Measurements from ENCODE around the gene TPI1.

DNA sequence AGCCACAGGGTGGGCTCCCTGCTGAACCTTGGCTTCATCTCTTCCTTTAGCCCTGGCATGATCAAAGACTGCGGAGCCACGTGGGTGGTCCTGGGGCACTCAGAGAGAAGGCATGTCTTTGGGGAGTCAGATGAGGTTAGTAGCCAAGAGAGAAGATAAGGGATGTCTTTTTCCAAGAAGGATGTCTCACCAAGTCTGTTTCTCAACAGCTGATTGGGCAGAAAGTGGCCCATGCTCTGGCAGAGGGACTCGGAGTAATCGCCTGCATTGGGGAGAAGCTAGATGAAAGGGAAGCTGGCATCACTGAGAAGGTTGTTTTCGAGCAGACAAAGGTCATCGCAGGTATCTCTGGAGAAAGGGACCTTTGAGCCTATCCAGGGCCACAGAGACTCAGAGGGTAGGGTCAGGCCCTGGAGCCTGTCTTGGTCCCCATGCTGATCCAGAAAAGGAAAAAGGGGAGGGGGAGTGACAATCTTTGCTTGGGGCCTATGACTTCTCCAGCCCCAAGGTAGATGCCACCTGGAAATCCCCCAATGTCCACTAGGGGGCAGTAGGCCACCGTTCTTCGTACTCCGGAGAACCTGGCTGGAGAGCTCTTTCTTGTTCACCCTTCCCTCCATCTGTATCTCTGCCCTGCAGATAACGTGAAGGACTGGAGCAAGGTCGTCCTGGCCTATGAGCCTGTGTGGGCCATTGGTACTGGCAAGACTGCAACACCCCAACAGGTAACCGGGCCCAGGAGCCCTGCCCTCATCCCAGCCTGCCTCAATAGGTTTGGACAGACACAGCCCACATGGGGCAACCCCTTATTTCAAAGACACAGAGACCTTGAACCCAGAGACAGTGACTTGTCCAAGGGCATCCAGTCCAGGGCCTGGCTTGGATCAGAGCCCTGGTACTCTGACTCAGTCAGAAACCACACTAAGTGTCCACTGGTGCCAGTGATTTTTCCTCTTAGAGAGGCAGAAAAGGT is 2.0 kb downstream of the TPI1 start:
- TF ChIP-seq POLR2A (IDR thresholded peaks at IDR 0.05), result no peak
- TF ChIP-seq, protein P1, sequence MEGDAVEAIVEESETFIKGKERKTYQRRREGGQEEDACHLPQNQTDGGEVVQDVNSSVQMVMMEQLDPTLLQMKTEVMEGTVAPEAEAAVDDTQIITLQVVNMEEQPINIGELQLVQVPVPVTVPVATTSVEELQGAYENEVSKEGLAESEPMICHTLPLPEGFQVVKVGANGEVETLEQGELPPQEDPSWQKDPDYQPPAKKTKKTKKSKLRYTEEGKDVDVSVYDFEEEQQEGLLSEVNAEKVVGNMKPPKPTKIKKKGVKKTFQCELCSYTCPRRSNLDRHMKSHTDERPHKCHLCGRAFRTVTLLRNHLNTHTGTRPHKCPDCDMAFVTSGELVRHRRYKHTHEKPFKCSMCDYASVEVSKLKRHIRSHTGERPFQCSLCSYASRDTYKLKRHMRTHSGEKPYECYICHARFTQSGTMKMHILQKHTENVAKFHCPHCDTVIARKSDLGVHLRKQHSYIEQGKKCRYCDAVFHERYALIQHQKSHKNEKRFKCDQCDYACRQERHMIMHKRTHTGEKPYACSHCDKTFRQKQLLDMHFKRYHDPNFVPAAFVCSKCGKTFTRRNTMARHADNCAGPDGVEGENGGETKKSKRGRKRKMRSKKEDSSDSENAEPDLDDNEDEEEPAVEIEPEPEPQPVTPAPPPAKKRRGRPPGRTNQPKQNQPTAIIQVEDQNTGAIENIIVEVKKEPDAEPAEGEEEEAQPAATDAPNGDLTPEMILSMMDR (IDR thresholded peaks at IDR 0.05), result peak; percentile 81 to 96 (median 87)
